Astrocyte (in vitro differentiated cells and primary cell): ENCODE measurements around the gene SUSD2.
"Not testable (repeated sequence)": the region's sequence is repeated elsewhere in the genome, so short reads cannot be mapped to it uniquely, and the experiment has no call there.

Experiments
- EZH2 ChIP-seq: IDR thresholded peaks from 2 replicates; pipeline ENCODE4 v1.6.1; 2012; ENCODE audit warnings: mild to moderate bottlenecking, low read length, inconsistent platforms; ENCODE audit not compliant: insufficient read depth
- TF ChIP-seq, protein P1 (sequence below): IDR thresholded peaks from 2 replicates; pipeline ENCODE4 v1.5.1; 2011; ENCODE audit warnings: low read depth, mild to moderate bottlenecking, inconsistent platforms, low read length, moderate library complexity; ENCODE audit not compliant: insufficient read depth

- TF ChIP-seq, protein P1, sequence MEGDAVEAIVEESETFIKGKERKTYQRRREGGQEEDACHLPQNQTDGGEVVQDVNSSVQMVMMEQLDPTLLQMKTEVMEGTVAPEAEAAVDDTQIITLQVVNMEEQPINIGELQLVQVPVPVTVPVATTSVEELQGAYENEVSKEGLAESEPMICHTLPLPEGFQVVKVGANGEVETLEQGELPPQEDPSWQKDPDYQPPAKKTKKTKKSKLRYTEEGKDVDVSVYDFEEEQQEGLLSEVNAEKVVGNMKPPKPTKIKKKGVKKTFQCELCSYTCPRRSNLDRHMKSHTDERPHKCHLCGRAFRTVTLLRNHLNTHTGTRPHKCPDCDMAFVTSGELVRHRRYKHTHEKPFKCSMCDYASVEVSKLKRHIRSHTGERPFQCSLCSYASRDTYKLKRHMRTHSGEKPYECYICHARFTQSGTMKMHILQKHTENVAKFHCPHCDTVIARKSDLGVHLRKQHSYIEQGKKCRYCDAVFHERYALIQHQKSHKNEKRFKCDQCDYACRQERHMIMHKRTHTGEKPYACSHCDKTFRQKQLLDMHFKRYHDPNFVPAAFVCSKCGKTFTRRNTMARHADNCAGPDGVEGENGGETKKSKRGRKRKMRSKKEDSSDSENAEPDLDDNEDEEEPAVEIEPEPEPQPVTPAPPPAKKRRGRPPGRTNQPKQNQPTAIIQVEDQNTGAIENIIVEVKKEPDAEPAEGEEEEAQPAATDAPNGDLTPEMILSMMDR: not testable (repeated sequence)
- not testable (repeated sequence) for TF ChIP-seq EZH2
These were observed 31.8 kb downstream of the SUSD2 start for GRCh38 chr22:24213111-24213510.
